ENCODE results near the gene MAP2. TPM values are rescaled to one million over a fixed set of nuclear protein-coding genes. Genes with fewer than 3 reads are reported as not detected.

MAP2 gene
- total and polyA plus RNA-seq, 10 of the 15 experiments (the other 5 are each of a cell fraction or from before 2014, with no cell fraction given), result 0.01 TPM; not detected in 9

DNA sequence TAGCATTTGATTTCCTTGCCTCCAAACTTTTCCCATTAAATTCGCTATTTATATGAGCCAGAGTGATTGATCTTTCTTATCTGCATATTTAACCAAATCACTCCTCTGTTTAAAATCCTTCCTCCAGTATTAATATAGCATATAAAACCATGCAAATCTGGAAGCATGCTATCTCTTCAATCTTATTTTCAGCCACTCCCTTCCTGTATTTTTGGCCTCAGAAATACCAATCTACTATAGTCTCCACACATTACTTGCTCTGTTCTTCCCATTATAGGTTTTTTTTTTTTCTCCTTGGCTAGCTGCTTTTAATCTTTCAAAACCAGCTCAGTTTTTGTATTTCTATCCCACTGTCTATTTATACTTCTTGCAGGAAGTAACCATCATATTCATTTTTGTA lies 19.1 kb downstream of the MAP2 start:
- no peak overlapping the region for H3K9ac ChIP-seq (ENCODE audit: control insufficient read depth, insufficient read depth, low read length)
- no peak overlapping the region for H2AFZ ChIP-seq (ENCODE audit: control insufficient read depth, low read depth, low read length)
- H3K4me1 ChIP-seq (ENCODE audit: control insufficient read depth, insufficient read depth, low read length), result no peaks in the 10 kb centered on the region
- intact Hi-C loops (cut with micrococcal nuclease; ENCODE audit: unreplicated experiment) (no loop called here), in situ Hi-C loops (cut with MboI) (no loop called here)
- BruUV-seq (replicated peaks), result no TSS peak
- no peaks in the 10 kb centered on the region for H3K9me3 ChIP-seq (replicated peaks; ENCODE audit: control insufficient read depth, insufficient read depth, low read length)
- ChIA-PET POLR2A (no interaction called here), SMC1A (ENCODE audit: uncharacterized antibody, unreplicated experiment) (no interaction called here), RAD21 (ENCODE audit: unreplicated experiment) (no interaction called here), CTCF (no interaction called here)
- H3K27ac ChIP-seq (ENCODE audit: control insufficient read depth, insufficient read depth), result no peak overlapping the region
- 21% methylated on average over 1 of the region's 1 CpG for WGBS (ENCODE audit: insufficient coverage, insufficient replicate concordance, low lambda C conversion rate, missing lambda C conversion rate)
- FAIRE-seq, result no peak
- H3K27me3 ChIP-seq (replicated peaks in 1 of 2; ENCODE audit: control insufficient read depth in 2 of 2, insufficient read depth in 2 of 2, low read length in 1 of 2), result no peaks in the 10 kb centered on the region
- no peaks in the 10 kb centered on the region for H3K36me3 ChIP-seq (ENCODE audit: control insufficient read depth in 2 of 2, insufficient read depth in 2 of 2, low read length in 1 of 2)
- no peak overlapping the region for H3K4me3 ChIP-seq
- DNase-seq (ENCODE audit: low read depth, low spot score), result no peak
- TF ChIP-seq POLR2AphosphoS5 (IDR thresholded peaks at IDR 0.05; ENCODE audit: low read length), result no peak
- no peak for TF ChIP-seq ZNF384 (IDR thresholded peaks at IDR 0.05; ENCODE audit: borderline replicate concordance, low read depth, low read length)
- no peak for TF ChIP-seq SUZ12 (IDR thresholded peaks at IDR 0.05; ENCODE audit: unreplicated experiment)
- H3K4me2 ChIP-seq (ENCODE audit: control insufficient read depth, insufficient read depth), result no peak overlapping the region
- H3K79me2 ChIP-seq (ENCODE audit: control insufficient read depth, insufficient read depth, low read length), result no peaks in the 10 kb centered on the region
- H4K20me1 ChIP-seq (ENCODE audit: control insufficient read depth, insufficient read depth), result no peaks in the 10 kb centered on the region
- no peak for ATAC-seq

GRCh38 chr2:209445485-209445884 lies 21.6 kb downstream of the MAP2 start:
- intact Hi-C loops (cut with micrococcal nuclease; ENCODE audit: unreplicated experiment), result no loop called here
- ChIA-PET POLR2A (no interaction called here), SMC1A (ENCODE audit: uncharacterized antibody, unreplicated experiment) (interaction anchor here (0.6 kb wide), 1 partner anchor 9 kb away, joined by 3 read pairs; no protein-coding TSS in a partner anchor), CTCF (no interaction called here), RAD21 (ENCODE audit: unreplicated experiment) (no interaction called here)
- ATAC-seq (no peak), FAIRE-seq (no peak), DNase-seq (ENCODE audit: low read depth, low spot score) (no peak)
- no peaks in the 10 kb centered on the region for H4K20me1 ChIP-seq (ENCODE audit: control insufficient read depth, insufficient read depth)
- no peaks in the 10 kb centered on the region for H3K79me2 ChIP-seq (ENCODE audit: control insufficient read depth, insufficient read depth, low read length)
- H3K4me1 ChIP-seq (ENCODE audit: control insufficient read depth, insufficient read depth, low read length), result no peaks in the 10 kb centered on the region
- no peaks in the 10 kb centered on the region for H3K36me3 ChIP-seq (ENCODE audit: control insufficient read depth in 2 of 2, insufficient read depth in 2 of 2, low read length in 1 of 2)
- H2AFZ ChIP-seq (ENCODE audit: control insufficient read depth, low read depth, low read length), result no peak overlapping the region
- 64% methylated on average over 2 of the region's 2 CpGs for WGBS (ENCODE audit: insufficient coverage, insufficient replicate concordance, low lambda C conversion rate, missing lambda C conversion rate)
- no peak overlapping the region for H3K4me3 ChIP-seq
- BruUV-seq (replicated peaks), result no TSS peak
- in situ Hi-C loops (cut with MboI), result no loop called here
- no peak overlapping the region for H3K27ac ChIP-seq (ENCODE audit: control insufficient read depth, insufficient read depth)
- no peaks in the 10 kb centered on the region for H3K27me3 ChIP-seq (replicated peaks in 1 of 2; ENCODE audit: control insufficient read depth in 2 of 2, insufficient read depth in 2 of 2, low read length in 1 of 2)
- H3K4me2 ChIP-seq (ENCODE audit: control insufficient read depth, insufficient read depth), result no peak overlapping the region
- H3K9me3 ChIP-seq (replicated peaks; ENCODE audit: control insufficient read depth, insufficient read depth, low read length), result no peaks in the 10 kb centered on the region
- no peak overlapping the region for H3K9ac ChIP-seq (ENCODE audit: control insufficient read depth, insufficient read depth, low read length)
- no peak for TF ChIP-seq PAX8 (IDR thresholded peaks at IDR 0.05)
- no peak for TF ChIP-seq CBX3 (IDR thresholded peaks at IDR 0.05; ENCODE audit: borderline replicate concordance, low read depth)
- TF ChIP-seq, protein P1, sequence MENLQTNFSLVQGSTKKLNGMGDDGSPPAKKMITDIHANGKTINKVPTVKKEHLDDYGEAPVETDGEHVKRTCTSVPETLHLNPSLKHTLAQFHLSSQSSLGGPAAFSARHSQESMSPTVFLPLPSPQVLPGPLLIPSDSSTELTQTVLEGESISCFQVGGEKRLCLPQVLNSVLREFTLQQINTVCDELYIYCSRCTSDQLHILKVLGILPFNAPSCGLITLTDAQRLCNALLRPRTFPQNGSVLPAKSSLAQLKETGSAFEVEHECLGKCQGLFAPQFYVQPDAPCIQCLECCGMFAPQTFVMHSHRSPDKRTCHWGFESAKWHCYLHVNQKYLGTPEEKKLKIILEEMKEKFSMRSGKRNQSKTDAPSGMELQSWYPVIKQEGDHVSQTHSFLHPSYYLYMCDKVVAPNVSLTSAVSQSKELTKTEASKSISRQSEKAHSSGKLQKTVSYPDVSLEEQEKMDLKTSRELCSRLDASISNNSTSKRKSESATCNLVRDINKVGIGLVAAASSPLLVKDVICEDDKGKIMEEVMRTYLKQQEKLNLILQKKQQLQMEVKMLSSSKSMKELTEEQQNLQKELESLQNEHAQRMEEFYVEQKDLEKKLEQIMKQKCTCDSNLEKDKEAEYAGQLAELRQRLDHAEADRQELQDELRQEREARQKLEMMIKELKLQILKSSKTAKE (IDR thresholded peaks at IDR 0.05; ENCODE audit: low read depth, poor library complexity, severe bottlenecking), result no peak
- TF ChIP-seq, protein P2, sequence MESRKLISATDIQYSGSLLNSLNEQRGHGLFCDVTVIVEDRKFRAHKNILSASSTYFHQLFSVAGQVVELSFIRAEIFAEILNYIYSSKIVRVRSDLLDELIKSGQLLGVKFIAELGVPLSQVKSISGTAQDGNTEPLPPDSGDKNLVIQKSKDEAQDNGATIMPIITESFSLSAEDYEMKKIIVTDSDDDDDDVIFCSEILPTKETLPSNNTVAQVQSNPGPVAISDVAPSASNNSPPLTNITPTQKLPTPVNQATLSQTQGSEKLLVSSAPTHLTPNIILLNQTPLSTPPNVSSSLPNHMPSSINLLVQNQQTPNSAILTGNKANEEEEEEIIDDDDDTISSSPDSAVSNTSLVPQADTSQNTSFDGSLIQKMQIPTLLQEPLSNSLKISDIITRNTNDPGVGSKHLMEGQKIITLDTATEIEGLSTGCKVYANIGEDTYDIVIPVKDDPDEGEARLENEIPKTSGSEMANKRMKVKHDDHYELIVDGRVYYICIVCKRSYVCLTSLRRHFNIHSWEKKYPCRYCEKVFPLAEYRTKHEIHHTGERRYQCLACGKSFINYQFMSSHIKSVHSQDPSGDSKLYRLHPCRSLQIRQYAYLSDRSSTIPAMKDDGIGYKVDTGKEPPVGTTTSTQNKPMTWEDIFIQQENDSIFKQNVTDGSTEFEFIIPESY (IDR thresholded peaks at IDR 0.05), result no peak
- TF ChIP-seq TCF3 (IDR thresholded peaks at IDR 0.05; ENCODE audit: borderline replicate concordance, insufficient read depth, low read depth, low read length), result no peak
- no peak for TF ChIP-seq WRNIP1 (IDR thresholded peaks at IDR 0.05; ENCODE audit: borderline replicate concordance, low read depth, low read length)
- TF ChIP-seq EP300 (IDR thresholded peaks at IDR 0.05; ENCODE audit: borderline replicate concordance in 1 of 2, control insufficient read depth in 1 of 2, low read depth in 2 of 2, low read length in 2 of 2), result no peak
- no peak for TF ChIP-seq FOS (IDR thresholded peaks at IDR 0.05; ENCODE audit: borderline replicate concordance, extremely low read depth, insufficient read length)

Measured in GM12878 (cell line).